Esophagus (tissue), 2 donors: ENCODE measurements around the gene PLAC1. TPM values are rescaled to one million over a fixed set of nuclear protein-coding genes. Genes with fewer than 3 reads are reported as not detected.

Experiments used
- H3K27ac ChIP-seq, 2 donors: one replicate each; pipeline ENCODE4 v1.5.1; 2013; ENCODE audit warnings: low read depth in 2 of 2, mild to moderate bottlenecking in 2 of 2, inconsistent platforms in 1 of 2, low read length in 1 of 2, moderate library complexity in 1 of 2
- H3K27me3 ChIP-seq, 2 donors: one replicate each; pipeline ENCODE4 v1.6.1; 2013; ENCODE audit warnings: low read length in 2 of 2, control low read depth in 1 of 2, mild to moderate bottlenecking in 1 of 2; ENCODE audit not compliant: insufficient read depth in 2 of 2, control insufficient read depth in 1 of 2
- H3K36me3 ChIP-seq, 2 donors: one replicate each; pipeline ENCODE4 v1.6.1; 2013; ENCODE audit warnings: low read length in 1 of 2; ENCODE audit not compliant: control insufficient read depth in 2 of 2, insufficient read depth in 2 of 2
- H3K4me1 ChIP-seq, 2 donors: one replicate each; pipeline ENCODE4 v1.6.1; 2013; ENCODE audit warnings: low read length in 1 of 2; ENCODE audit not compliant: control insufficient read depth in 2 of 2, insufficient read depth in 2 of 2
- H3K4me3 ChIP-seq, 2 donors: one replicate each; pipeline ENCODE4 v1.5.1; 2013; ENCODE audit warnings: low read length in 2 of 2, mild to moderate bottlenecking in 2 of 2, low read depth in 1 of 2, moderate library complexity in 1 of 2
- H3K9me3 ChIP-seq, 2 donors: one replicate each; pipeline ENCODE4 v1.6.1; 2013; ENCODE audit warnings: mild to moderate bottlenecking in 2 of 2, low read depth in 1 of 2, low read length in 1 of 2, moderate library complexity in 1 of 2; ENCODE audit not compliant: control insufficient read depth in 2 of 2, insufficient read depth in 1 of 2
- WGBS, 2 donors: extraction: QIAGEN DNeasy Blood & Tissue Kit; methylation state at CpG; one replicate each; pipeline ENCODE4 v1.1.7; 2013; 5-methylcytosine and 5-hydroxymethylcytosine counted together
- polyA plus RNA-seq, 2 donors: library from polyadenylated mRNA; stranded (reverse); fragments of 200-250 nt; gene quantifications; one replicate each; pipeline ENCODE4 v1.2.3, GENCODE V29; 2013
- donor health status: healthy with polysubstance abuse.
- donor health status: Bipolar disorder and iron deficiency.

The PLAC1 gene
- polyA plus RNA-seq, 2 donors = not detected

DNA sequence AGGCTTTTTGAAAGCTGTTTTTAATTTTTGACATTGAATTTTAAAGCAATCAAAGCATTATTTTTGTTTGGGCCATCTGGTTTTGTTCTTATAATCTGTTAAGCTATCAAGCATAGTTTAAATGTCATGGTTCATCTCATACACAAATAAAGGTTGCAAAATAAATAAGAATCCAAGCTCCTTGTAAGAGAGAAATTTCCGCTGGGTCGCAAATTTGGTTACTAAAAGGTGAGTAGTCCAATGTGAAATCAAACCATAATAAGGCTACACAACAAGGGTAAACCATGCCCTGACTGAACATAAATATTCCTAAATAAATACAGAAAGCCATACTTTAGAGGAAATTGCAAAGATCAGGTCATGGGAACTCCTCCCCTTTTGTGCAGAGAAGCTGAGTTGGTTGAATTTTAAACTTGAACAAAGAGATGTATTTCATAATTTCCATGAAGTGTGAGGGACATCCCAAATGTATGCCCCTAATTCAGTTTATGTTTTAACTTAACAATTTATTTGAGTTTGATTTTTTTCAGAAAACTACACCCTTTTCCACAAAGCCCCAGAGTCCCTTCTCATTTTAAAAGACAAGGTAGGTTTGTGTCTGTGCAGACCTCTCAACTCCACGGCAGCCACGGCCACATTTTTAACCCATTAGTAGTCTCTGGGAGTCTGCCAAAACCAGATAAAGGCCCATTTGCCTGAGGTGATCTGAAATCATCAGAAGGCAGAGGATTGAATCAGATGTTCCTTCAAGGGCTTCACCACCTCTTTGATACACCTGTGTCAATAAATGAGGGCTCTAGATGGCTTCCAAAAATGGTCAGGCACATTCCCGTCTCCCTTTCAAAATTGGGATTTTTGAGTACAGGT is 85.2 kb downstream of the PLAC1 start:
- Histone ChIP-seq H3K4me3 (no peak overlapping the region), H3K9me3 (no peaks in the 10 kb centered on the region), H3K36me3 (no peaks in the 10 kb centered on the region), H3K27me3 (no peaks in the 10 kb centered on the region), H3K27ac (no peak overlapping the region), H3K4me1 (no peaks in the 10 kb centered on the region)
- WGBS, 2 donors = 65 to 68% methylated on average over 5 of the region's 5 CpGs

DNA sequence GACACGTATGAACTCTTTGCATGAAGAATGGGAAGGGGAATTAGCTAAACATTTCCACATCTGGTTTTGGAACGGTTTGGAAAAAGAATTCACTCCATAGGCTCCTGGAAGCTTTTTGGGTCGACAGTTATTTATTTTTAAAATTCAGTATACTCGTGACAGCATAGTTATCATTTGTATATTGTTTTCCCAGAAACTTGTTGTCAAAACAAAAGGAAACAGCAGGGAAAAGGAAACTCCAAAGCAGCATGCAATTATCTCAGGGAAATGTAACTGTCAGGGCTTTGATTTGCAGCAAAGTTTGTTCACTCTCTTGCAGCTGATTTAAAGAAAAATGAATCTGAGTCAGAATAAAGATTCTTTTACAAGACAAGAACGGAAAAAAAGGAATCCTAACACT is 86.5 kb downstream of the PLAC1 start:
- Histone ChIP-seq H3K9me3 (no peaks in the 10 kb centered on the region), H3K36me3 (no peaks in the 10 kb centered on the region), H3K27me3 (no peaks in the 10 kb centered on the region), H3K27ac (no peak overlapping the region), H3K4me1 (no peaks in the 10 kb centered on the region), H3K4me3 (no peak overlapping the region)
- 24 to 35% methylated on average over 5 of the region's 5 CpGs for WGBS, 2 donors

DNA sequence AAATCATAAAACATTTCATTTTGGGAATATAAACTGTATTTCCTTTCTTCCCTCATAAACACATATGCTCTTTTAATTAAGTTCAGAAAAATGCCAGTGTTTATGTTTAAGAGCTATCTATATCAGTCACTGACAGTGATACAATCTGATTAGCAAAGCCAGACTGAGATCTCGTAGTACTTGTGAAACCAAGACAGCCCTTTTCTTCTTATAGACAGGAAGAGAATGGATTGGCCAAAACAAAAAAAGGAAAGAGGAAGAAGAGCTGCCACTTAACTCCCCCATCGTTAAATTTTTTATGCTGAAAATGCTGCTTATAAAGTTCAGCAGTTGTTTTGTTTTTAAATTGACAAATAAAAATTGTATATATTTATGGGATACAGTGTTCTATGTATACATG is 87.4 kb downstream of the PLAC1 start:
- Histone ChIP-seq H3K4me3 (no peak overlapping the region), H3K4me1 (no peaks in the 10 kb centered on the region), H3K36me3 (no peaks in the 10 kb centered on the region), H3K27me3 (no peaks in the 10 kb centered on the region), H3K27ac (no peak overlapping the region), H3K9me3 (no peaks in the 10 kb centered on the region)
- WGBS, 2 donors = 41 to 52% methylated on average over 2 of the region's 2 CpGs

DNA sequence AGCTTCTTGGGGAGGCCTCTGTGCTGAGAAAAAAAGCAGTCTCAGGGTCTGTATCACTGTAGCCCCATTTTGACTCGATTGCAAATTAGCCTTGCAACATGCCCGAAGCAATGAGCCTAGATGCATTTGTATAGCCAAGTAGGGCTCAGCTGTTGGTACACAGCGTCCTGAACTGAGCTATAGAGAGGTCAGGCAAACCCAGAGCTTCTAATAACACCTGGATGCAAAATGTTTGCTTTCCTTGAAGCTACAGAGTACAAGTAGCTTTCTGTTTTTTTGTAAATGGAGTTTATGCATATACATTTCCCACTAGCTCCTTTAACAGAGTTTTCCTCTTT is 87.8 kb downstream of the PLAC1 start:
- Histone ChIP-seq H3K27me3 (no peaks in the 10 kb centered on the region), H3K27ac (no peak overlapping the region), H3K9me3 (no peaks in the 10 kb centered on the region), H3K36me3 (no peaks in the 10 kb centered on the region), H3K4me1 (no peaks in the 10 kb centered on the region), H3K4me3 (no peak overlapping the region)
- WGBS, 2 donors = 46 to 58% methylated on average over 3 of the region's 3 CpGs

DNA sequence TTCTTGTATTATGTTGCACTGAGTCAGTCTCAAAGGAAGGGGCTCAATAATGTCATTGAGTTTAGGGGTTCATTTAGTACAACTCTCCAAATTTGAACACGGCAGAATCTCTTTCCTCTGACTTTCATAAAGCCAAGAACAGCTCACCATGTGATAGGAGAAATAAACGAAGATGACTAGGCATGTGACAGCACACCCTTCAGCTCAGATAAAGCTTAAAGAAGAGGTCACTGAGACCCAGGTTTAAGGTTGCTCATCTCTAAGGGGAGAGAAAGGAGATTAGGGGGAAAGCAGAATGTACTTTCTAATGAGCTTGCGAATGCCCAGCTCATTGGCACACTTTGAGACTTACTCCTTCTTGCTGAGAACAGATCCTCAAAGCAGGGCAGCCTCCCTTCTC is 89.0 kb downstream of the PLAC1 start:
- no peaks in the 10 kb centered on the region for H3K4me1 ChIP-seq
- no peaks in the 10 kb centered on the region for H3K27me3 ChIP-seq
- H3K27ac ChIP-seq = no peak overlapping the region
- no peak overlapping the region for H3K4me3 ChIP-seq
- no peaks in the 10 kb centered on the region for H3K9me3 ChIP-seq
- no peaks in the 10 kb centered on the region for H3K36me3 ChIP-seq
- 72 to 82% methylated on average over 3 of the region's 3 CpGs for WGBS, 2 donors

DNA sequence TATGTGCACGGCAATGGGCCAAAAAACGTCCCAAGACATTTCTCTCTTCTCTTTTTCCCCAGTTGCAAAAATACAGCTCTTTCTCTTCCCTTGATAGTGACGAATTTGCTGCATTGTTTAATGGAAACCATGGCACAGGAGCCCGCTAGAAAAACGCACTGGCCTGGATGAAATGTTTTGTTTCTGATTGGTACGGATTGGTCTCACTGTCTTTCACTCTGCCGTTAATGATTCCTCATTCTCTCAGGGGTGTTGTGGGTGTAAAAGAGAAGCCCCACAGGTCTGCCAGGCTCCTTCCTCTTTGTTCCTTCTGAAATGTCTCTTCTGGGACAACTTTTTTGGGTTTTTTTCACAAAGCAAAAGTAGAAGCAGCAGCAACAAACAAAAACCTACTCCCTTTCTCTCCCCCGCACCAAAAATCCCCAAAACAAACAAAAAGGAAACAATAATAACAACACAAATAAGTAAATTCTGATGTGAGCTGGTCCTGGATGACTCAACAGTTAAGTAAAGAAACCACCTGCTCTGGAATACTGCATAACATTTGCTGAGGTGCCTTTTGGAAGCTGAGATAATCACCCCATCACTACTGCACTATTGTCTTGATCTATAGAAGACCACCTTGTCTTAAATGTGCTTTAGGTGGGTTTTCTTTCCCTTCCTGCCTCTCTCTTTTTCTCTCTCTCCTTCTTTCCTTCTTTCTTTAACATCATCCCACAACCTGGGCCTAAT is 89.8 kb downstream of the PLAC1 start:
- no peak overlapping the region for H3K27ac ChIP-seq
- H3K27me3 ChIP-seq = no peaks in the 10 kb centered on the region
- 68 to 74% methylated on average over 8 of the region's 8 CpGs for WGBS, 2 donors
- no peaks in the 10 kb centered on the region for H3K36me3 ChIP-seq
- H3K4me3 ChIP-seq = no peak overlapping the region
- no peaks in the 10 kb centered on the region for H3K4me1 ChIP-seq
- H3K9me3 ChIP-seq = no peaks in the 10 kb centered on the region

DNA sequence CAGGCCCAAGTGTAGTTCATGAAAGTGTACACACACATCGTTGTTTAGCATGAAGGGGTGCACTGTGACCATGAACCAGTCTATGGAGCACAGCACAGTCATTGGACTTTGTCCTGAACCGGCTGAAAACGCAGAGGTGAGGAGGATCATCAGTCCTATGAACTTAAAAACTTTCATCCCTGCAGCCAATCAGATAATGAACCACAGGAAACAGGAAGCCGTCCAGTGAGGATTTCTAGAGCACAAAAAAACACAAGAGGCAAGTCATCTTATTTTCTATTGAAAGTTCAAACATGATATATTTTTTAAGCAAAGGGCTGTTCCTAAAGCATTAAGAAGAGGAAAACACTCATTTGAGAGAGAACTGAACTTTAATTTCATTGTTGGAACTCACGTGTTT is 91.8 kb downstream of the PLAC1 start:
- Histone ChIP-seq H3K36me3 (no peaks in the 10 kb centered on the region), H3K4me3 (no peak overlapping the region), H3K27me3 (no peaks in the 10 kb centered on the region), H3K9me3 (no peaks in the 10 kb centered on the region), H3K27ac (no peak overlapping the region), H3K4me1 (no peaks in the 10 kb centered on the region)
- WGBS, 2 donors = 59 to 81% methylated on average over 5 of the region's 5 CpGs

DNA sequence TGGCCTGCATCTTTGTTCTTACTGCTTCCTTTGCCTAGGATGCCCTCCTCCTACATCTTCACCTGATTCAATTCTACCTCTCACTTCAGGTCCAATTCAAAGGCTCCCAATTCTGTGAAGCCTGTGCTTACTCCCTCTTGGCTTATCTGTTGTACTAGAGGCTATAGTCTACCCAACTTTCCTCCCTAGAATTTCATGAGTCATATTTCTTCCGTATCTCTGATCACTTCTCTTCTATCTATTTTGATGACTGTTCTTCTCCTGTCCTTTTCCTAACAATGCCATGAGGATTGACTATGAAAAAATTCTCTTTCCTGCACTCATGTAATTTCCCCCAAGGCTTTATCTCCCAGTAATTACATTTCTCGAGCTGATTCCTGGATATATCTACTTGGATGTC is 96.3 kb downstream of the PLAC1 start:
- WGBS, 2 donors = 64 to 79% methylated on average over 2 of the region's 2 CpGs

DNA sequence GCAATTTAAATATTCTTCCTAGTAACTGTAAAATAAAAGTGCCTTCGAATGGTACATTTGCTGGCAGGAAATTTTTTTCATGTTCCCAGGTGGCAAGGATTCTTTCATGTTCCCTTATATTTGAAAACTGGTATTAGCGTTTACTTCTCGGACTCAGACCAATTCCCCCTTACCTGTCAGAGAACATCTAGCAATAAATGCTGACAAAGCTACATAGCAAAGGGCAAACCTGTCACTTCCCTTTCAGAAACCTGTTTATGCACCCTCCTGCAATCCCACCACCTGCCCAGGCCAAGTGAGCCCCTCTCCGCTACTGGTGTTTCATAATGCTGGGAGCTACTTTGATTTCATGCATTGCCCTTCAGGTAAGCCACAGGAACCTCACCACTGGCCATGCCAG is 100.1 kb downstream of the PLAC1 start:
- no peaks in the 10 kb centered on the region for H3K4me1 ChIP-seq
- H3K4me3 ChIP-seq = no peak overlapping the region
- WGBS, 2 donors = 66 to 70% methylated on average over 4 of the region's 4 CpGs
- H3K9me3 ChIP-seq = no peaks in the 10 kb centered on the region
- H3K27ac ChIP-seq = no peak overlapping the region
- H3K36me3 ChIP-seq = no peaks in the 10 kb centered on the region
- peaks cover 0 to 6% of the 10 kb centered on the region in 2 donors for H3K27me3 ChIP-seq

More for the DNA sequence above, 96.3 kb downstream of the PLAC1 start:
- Histone ChIP-seq H3K9me3 (no peaks in the 10 kb centered on the region), H3K36me3 (no peaks in the 10 kb centered on the region), H3K4me1 (no peaks in the 10 kb centered on the region), H3K27me3 (peaks cover 0 to 3% of the 10 kb centered on the region in 2 donors), H3K4me3 (no peak overlapping the region), H3K27ac (no peak overlapping the region)
